Heart left ventricle (tissue), 16 donors: Measurements from ENCODE around the gene FLG. TPM values are rescaled to one million over a fixed set of nuclear protein-coding genes. Genes with fewer than 3 reads are reported as not detected.
"Not testable (repeated sequence)": the region's sequence is repeated elsewhere in the genome, so short reads cannot be mapped to it uniquely, and the experiment has no call there.

Experiments
- ATAC-seq, 4 donors: fragments of 200-7000 bp; cut with Tn5 transposase; one replicate each; pipeline ENCODE4 v1.9.1; 2020 to 2022; ENCODE audit warnings: moderate library complexity in 4 of 4, mild to moderate bottlenecking in 3 of 4, moderate number of reproducible peaks in 1 of 4
- DNase-seq, 5 donors: peaks; one replicate each; pipeline ENCODE4 v3.0.0-alpha.2; 2020
- H3K27ac ChIP-seq, 12 donors: fragments of 200-600 bp; sonication (generic) in 4 of 12; one replicate each; pipeline versions ENCODE4 v1.5.0 to v1.8.0; 2016 to 2022; ENCODE audit warnings: mild to moderate bottlenecking in 2 of 12
- H3K27me3 ChIP-seq, 9 donors: fragments of 200-600 bp; sonication (generic) in 2 of 9; one replicate each; pipeline versions ENCODE4 v1.5.1 to v1.8.0; 2016 to 2022; ENCODE audit warnings: mild to moderate bottlenecking in 3 of 9
- H3K36me3 ChIP-seq, 9 donors: fragments of 200-600 bp; sonication (generic) in 2 of 9; one replicate each; pipeline versions ENCODE4 v1.5.0 to v1.8.0; 2018 to 2022; ENCODE audit warnings: mild to moderate bottlenecking in 2 of 9
- H3K4me1 ChIP-seq, 12 donors: fragments of 200-600 bp; sonication (generic) in 4 of 12; one replicate each; pipeline versions ENCODE4 v1.5.0 to v1.8.0; 2016 to 2022; ENCODE audit warnings: mild to moderate bottlenecking in 3 of 12
- H3K4me3 ChIP-seq, 12 donors: fragments of 200-600 bp; sonication (generic) in 4 of 12; one replicate each; pipeline versions ENCODE4 v1.5.0 to v1.8.0; 2017 to 2022; ENCODE audit warnings: mild to moderate bottlenecking in 9 of 12, moderate library complexity in 4 of 12
- H3K9me3 ChIP-seq, 12 donors: fragments of 200-600 bp; sonication (generic) in 4 of 12; one replicate each; pipeline versions ENCODE4 v1.5.0 to v1.8.0; 2016 to 2022; ENCODE audit warnings: mild to moderate bottlenecking in 1 of 12
- POLR2A ChIP-seq, 2 donors: fragments of 450-650 bp; IDR thresholded peaks; one replicate each; pipeline ENCODE4 v1.6.1; 2017; ENCODE audit warnings: antibody characterized with exemption in 2 of 2, mild to moderate bottlenecking in 2 of 2, moderate library complexity in 2 of 2
- WGBS, 4 donors: extraction: QIAGEN DNeasy Blood & Tissue Kit in 2 of 4; methylation state at CpG; one replicate each; pipeline versions ENCODE4 v1.1.5 to v1.1.7; 2013 to 2018; 5-methylcytosine and 5-hydroxymethylcytosine counted together
- intact Hi-C, 10 donors: fragments of 100-400 bp; cut with DNase I; formaldehyde crosslinking; loops; one replicate each; pipeline versions ENCODE4 v1.11.1 to v1.14.2; 2022
- polyA plus RNA-seq, 2 donors: library from polyadenylated mRNA; stranded (reverse); fragments of 200-250 nt; gene quantifications; one replicate each; pipeline ENCODE4 v1.2.3, GENCODE V29; 2013
- total RNA-seq, 9 donors: library from RNA; depleted of rRNA in 2 of 9; stranded (reverse); fragments of >200 nt in 2 of 9; fragmentation: NEBNext Ultra II Directional in 3 of 9; extraction: Animal tissue kit (Norgen Biotek cat#: 25700) in 3 of 9; gene quantifications; one replicate each; pipeline versions ENCODE4 v1.1.0 to v1.2.4, GENCODE V29; 2016 to 2023
- TF ChIP-seq, protein P1 (sequence below), 12 donors: fragments of 200-600 bp; sonication (generic) in 4 of 12; IDR thresholded peaks; one replicate each; pipeline versions ENCODE4 v1.5.0 to v1.8.0; 2018 to 2022; ENCODE audit warnings: antibody characterized with exemption in 12 of 12, mild to moderate bottlenecking in 5 of 12
- donor health status: ischemic (EF 13 %, LVEDD 7.1; RV severe dilation, severe dysfunction).
- donor health status: healthy with polysubstance abuse.
- donor health status: DM: no; HTN: yes; CAD: no.
- donor health status: DM: no; HTN: no; CAD: no.
- donor health status: ischemic (EF 25% LVEDD 6.9; RV normal size, moderate dysfunction).
- donor health status: ischemic (EF 25% LVEDD 5.7; RV mildly dilated, moderate dysfunction).
- donor health status: healthy.
- donor health status: DM: yes; HTN: yes; CAD: no.
- donor health status: ischemic (EF 35%, LVEDD 5.7; RV mildly dilated, moderate dysfunction).
- donor health status: nonischemic (EF 11% LVEDD 7.7; RV severe dilation, severe dysfunction).
- donor health status: DM: yes; HTN: yes; CAD: no.
- donor health status: PGD.
- donor health status: ischemic (EF 29% LVEDD 5.4; RV normal size, mild dysfunction).
- donor health status: nonischemic (EF 23%, LVEDD 6.1; RV moderate dilation, normal function).

FLG gene
- total and polyA plus RNA-seq, 11 donors, result under 0.01 to 0.04 (median 0.01) TPM; not detected in 8

DNA sequence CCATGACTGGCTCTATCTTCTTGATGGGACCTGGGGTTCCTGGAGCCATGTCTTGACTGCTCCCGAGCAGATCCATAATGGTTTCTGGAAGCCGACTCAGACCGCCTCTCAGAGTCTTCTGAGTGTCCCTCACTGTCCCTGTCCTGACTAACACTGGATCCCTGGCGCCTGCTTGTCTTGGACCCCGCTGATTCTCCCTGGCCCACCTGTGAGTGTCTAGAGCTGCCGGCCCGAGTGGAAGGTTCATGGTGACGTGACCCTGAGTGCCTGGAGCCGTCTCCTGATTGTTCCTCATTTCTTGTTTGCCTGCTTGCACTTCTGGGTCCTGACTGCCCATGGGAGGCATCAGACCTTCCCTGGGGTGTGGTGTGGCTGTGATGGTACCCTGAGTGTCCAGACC, 15.1 kb downstream of the FLG start:
- no peak for TF ChIP-seq POLR2A (IDR thresholded peaks at IDR 0.05)
- TF ChIP-seq, protein P1, sequence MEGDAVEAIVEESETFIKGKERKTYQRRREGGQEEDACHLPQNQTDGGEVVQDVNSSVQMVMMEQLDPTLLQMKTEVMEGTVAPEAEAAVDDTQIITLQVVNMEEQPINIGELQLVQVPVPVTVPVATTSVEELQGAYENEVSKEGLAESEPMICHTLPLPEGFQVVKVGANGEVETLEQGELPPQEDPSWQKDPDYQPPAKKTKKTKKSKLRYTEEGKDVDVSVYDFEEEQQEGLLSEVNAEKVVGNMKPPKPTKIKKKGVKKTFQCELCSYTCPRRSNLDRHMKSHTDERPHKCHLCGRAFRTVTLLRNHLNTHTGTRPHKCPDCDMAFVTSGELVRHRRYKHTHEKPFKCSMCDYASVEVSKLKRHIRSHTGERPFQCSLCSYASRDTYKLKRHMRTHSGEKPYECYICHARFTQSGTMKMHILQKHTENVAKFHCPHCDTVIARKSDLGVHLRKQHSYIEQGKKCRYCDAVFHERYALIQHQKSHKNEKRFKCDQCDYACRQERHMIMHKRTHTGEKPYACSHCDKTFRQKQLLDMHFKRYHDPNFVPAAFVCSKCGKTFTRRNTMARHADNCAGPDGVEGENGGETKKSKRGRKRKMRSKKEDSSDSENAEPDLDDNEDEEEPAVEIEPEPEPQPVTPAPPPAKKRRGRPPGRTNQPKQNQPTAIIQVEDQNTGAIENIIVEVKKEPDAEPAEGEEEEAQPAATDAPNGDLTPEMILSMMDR (IDR thresholded peaks at IDR 0.05), result no peak
- WGBS, 4 donors, result 92 to 95% (median 94%) methylated on average over 5 to 9 of the region's 9 CpGs
- intact Hi-C loops, result loop anchor here in 2 of 10 donors (5.0 to 10.0 kb wide), 2 partner anchors 85 to 207 kb away; partner anchors contain the start of gene HRNR (in 1 of the 2)
- ATAC-seq, result no peak
- no peak overlapping the region for H3K27ac ChIP-seq
- H3K4me3 ChIP-seq, result no peak overlapping the region
- no peaks in the 10 kb centered on the region for H3K27me3 ChIP-seq
- no peaks in the 10 kb centered on the region for H3K36me3 ChIP-seq
- DNase-seq, result peak in 1 of 5 donors; percentile 35
- no peaks in the 10 kb centered on the region for H3K4me1 ChIP-seq
- no peaks in the 10 kb centered on the region for H3K9me3 ChIP-seq

DNA sequence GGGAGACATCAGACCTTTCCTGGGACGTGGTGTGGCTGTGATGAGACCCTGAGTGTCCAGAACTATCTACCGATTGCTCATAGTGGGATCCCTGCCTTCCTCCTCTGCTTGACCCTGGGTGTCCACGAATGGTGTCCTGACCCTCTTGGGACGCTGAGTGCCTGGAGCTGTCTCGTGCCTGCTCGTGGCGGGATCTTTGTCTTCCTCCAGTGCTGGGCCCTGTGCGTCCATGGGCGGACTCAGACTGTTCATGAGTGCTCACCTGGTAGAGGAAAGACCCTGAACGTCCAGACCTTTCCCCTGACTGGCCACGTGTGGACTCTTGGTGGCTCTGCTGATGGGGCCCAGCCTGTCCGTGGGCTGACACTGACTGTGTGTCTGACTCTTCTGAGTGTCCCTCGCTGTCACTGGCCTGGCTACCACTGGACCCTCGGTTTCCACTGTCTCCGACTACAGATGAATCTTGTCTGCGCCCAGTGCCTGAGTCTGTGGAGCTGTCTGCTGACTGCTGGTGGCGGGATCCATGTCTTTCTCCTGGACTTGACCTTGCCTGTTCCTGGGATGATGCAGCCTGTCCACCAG, 15.6 kb downstream of the FLG start:
- DNase-seq, result peak in 1 of 5 donors; percentile 27
- not testable (repeated sequence) for ATAC-seq

GRCh38 chr1:152308758-152309157, 16.3 kb downstream of the FLG start:
- H3K27me3 ChIP-seq, H3K4me1 ChIP-seq, ATAC-seq, H3K27ac ChIP-seq, H3K9me3 ChIP-seq, H3K36me3 ChIP-seq, intact Hi-C loops, H3K4me3 ChIP-seq: not testable (repeated sequence)
- peak in 1 of 5 donors; percentile 22 for DNase-seq
- 80 to 92% (median 90%) methylated on average over 6 to 7 of the region's 7 CpGs; no CpG with 5 or more reads in 1 of the 4 donors for WGBS, 4 donors

More for the DNA sequence above, 15.6 kb downstream of the FLG start:
- H3K4me1 ChIP-seq, intact Hi-C loops, H3K9me3 ChIP-seq, H3K27ac ChIP-seq, H3K36me3 ChIP-seq, H3K27me3 ChIP-seq, H3K4me3 ChIP-seq: not testable (repeated sequence)
- WGBS, 4 donors, result 73 to 94% (median 85%) methylated on average over 10 to 17 of the region's 17 CpGs

DNA sequence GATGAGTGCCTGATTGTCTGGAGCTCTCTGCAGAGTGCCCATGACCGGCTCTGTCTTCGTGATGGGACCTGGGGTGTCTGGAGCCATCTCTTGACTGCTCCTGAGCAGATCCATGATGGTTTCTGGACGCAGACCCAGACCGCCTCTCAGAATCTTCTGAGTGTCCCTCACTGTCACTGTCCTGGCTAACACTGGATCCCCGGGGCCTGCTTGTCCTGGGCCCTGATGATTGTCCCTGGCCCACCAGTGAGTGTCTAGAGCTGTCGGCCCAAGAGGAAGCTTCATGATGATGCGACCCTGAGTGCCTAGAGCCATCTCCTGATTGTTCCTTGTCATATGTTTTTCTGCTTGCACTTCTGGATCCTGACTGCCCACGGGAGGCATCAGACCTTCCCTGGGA, 17.1 kb downstream of the FLG start:
- intact Hi-C loops, result not testable (repeated sequence)
- DNase-seq, result peak in 1 of 5 donors; percentile 29

GRCh38 chr1:152306123-152306522, 18.9 kb downstream of the FLG start:
- WGBS, 4 donors, result 87 to 92% (median 91%) methylated on average over 8 to 10 of the region's 10 CpGs
- H3K4me3 ChIP-seq, H3K9me3 ChIP-seq, H3K27ac ChIP-seq, DNase-seq, ATAC-seq, H3K36me3 ChIP-seq, H3K4me1 ChIP-seq, H3K27me3 ChIP-seq, intact Hi-C loops: not testable (repeated sequence)

More for the DNA sequence above, 17.1 kb downstream of the FLG start:
- H3K27me3 ChIP-seq, H3K4me1 ChIP-seq, ATAC-seq, H3K4me3 ChIP-seq, H3K36me3 ChIP-seq, H3K9me3 ChIP-seq, H3K27ac ChIP-seq: not testable (repeated sequence)
- 89 to 97% (median 93%) methylated on average over 7 to 8 of the region's 8 CpGs for WGBS, 4 donors

- H3K4me3 ChIP-seq, intact Hi-C loops, H3K27me3 ChIP-seq, H3K4me1 ChIP-seq, ATAC-seq, H3K9me3 ChIP-seq, H3K36me3 ChIP-seq, H3K27ac ChIP-seq: not testable (repeated sequence)
- 89 to 98% (median 93%) methylated on average over 8 to 12 of the region's 12 CpGs for WGBS, 4 donors
- DNase-seq, result peak in 2 of 5 donors; percentile 11 to 37
These were observed 20.3 kb downstream of the FLG start for GRCh38 chr1:152304773-152305172.

- H3K27ac ChIP-seq, H3K4me1 ChIP-seq, H3K36me3 ChIP-seq, ATAC-seq, H3K27me3 ChIP-seq, H3K9me3 ChIP-seq, H3K4me3 ChIP-seq, intact Hi-C loops: not testable (repeated sequence)
- DNase-seq, result peak in 1 of 5 donors; percentile 26
- 88 to 97% (median 92%) methylated on average over 15 to 24 of the region's 25 CpGs for WGBS, 4 donors
These were observed 21.7 kb downstream of the FLG start for GRCh38 chr1:152303139-152303872.

DNA sequence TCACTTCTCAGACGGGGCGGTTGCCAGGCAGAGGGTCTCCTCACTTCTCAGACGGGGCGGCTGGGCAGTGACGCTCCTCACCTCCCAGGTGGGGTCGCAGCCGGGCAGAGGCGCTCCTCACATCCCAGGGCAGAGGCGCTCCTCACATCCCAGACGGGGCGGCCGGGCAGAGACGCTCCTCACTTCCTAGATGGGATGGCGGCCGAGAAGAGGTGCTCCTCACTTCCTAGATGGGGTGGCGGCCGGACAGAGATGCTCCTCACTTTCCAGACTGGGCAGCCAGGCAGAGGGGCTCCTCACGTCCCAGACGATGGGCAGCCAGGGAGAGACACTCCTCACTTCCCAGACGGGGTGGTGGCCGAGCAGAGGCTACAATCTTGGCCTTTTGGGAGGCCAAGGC, 68.6 kb downstream of the FLG start:
- H3K36me3 ChIP-seq, H3K4me1 ChIP-seq, H3K4me3 ChIP-seq, intact Hi-C loops, ATAC-seq, H3K27ac ChIP-seq, H3K27me3 ChIP-seq: not testable (repeated sequence)
- H3K9me3 ChIP-seq, result peaks cover 0 to 25% (median 2%) of the 10 kb centered on the region in 12 donors
- DNase-seq, result peak in 1 of 5 donors; percentile 43
- 86 to 92% (median 91%) methylated on average over 17 to 21 of the region's 21 CpGs; no CpG with 5 or more reads in 1 of the 4 donors for WGBS, 4 donors
